Fibroblast of skin of right quadriceps (primary cell): Measurements from ENCODE around the gene SLC49A3.
"Not testable (repeated sequence)": the region's sequence is repeated elsewhere in the genome, so short reads cannot be mapped to it uniquely, and the experiment has no call there.

Source experiments
- DNase-seq: peaks from one replicate; pipeline ENCODE4 v3.0.0-alpha.2; 2013

Gene SLC49A3

GRCh38 chr4:700587-701264 lies 11.8 kb upstream of the SLC49A3 start:
- DNase-seq: no peak

GRCh38 chr4:699816-700580 lies 11.0 kb upstream of the SLC49A3 start:
- no peak for DNase-seq

GRCh38 chr4:694341-694940 lies 5.5 kb upstream of the SLC49A3 start:
- DNase-seq: not testable (repeated sequence)

- no peak for DNase-seq
These were observed 4.0 kb upstream of the SLC49A3 start for GRCh38 chr4:692771-693554.

GRCh38 chr4:689723-690122 lies 772 bp upstream of the SLC49A3 start:
- DNase-seq: no peak

- DNase-seq: no peak
These were observed 739 bp downstream of the SLC49A3 start for GRCh38 chr4:687971-688853.

GRCh38 chr4:687048-687970 lies 1.6 kb downstream of the SLC49A3 start:
- peak; percentile 36 for DNase-seq

GRCh38 chr4:686413-687040 lies 2.4 kb downstream of the SLC49A3 start:
- DNase-seq: no peak

GRCh38 chr4:685679-686412 lies 3.1 kb downstream of the SLC49A3 start:
- DNase-seq: no peak

GRCh38 chr4:684623-685327 lies 4.2 kb downstream of the SLC49A3 start:
- DNase-seq: no peak

GRCh38 chr4:683982-684622 lies 4.8 kb downstream of the SLC49A3 start:
- DNase-seq: peak; percentile 32

GRCh38 chr4:683247-683897 lies 5.6 kb downstream of the SLC49A3 start:
- no peak for DNase-seq

GRCh38 chr4:682490-683172 lies 6.3 kb downstream of the SLC49A3 start:
- no peak for DNase-seq

GRCh38 chr4:681736-682451 lies 7.1 kb downstream of the SLC49A3 start:
- no peak for DNase-seq

GRCh38 chr4:680928-681645 lies 7.9 kb downstream of the SLC49A3 start:
- peak; percentile 18 for DNase-seq

- no peak for DNase-seq
These were observed 8.4 kb downstream of the SLC49A3 start for GRCh38 chr4:680551-680927.
